Astrocyte of the cerebellum (primary cell): ENCODE measurements around the gene BHLHE41.

Source experiments
- DNase-seq: peaks from one replicate; pipeline ENCODE4 v3.0.0-alpha.2; 2011; ENCODE audit warnings: low read depth
- H3K4me3 ChIP-seq: 2 replicates; pipeline ENCODE4 v1.5.1; 2011; ENCODE audit warnings: mild to moderate bottlenecking, low read depth, low read length, moderate library complexity
- in situ Hi-C: cut with HindIII; loops from 2 replicates; pipeline ENCODE4 v1.10.0; 2017; ENCODE audit warnings: low sequenced_read_pairs
- TF ChIP-seq, protein P1 (sequence below): IDR thresholded peaks from 2 replicates; pipeline ENCODE4 v1.5.1; 2012; ENCODE audit warnings: low read length, low read depth, moderate library complexity, mild to moderate bottlenecking; ENCODE audit errors: missing control alignments

Gene BHLHE41

GRCh38 chr12:26112232-26112631, 12.6 kb downstream of the BHLHE41 start:
- in situ Hi-C loops: loop anchor here (25.0 kb wide), 1 partner anchor 525 kb away; no protein-coding TSS in a partner anchor
- no peak for DNase-seq
- TF ChIP-seq, protein P1, sequence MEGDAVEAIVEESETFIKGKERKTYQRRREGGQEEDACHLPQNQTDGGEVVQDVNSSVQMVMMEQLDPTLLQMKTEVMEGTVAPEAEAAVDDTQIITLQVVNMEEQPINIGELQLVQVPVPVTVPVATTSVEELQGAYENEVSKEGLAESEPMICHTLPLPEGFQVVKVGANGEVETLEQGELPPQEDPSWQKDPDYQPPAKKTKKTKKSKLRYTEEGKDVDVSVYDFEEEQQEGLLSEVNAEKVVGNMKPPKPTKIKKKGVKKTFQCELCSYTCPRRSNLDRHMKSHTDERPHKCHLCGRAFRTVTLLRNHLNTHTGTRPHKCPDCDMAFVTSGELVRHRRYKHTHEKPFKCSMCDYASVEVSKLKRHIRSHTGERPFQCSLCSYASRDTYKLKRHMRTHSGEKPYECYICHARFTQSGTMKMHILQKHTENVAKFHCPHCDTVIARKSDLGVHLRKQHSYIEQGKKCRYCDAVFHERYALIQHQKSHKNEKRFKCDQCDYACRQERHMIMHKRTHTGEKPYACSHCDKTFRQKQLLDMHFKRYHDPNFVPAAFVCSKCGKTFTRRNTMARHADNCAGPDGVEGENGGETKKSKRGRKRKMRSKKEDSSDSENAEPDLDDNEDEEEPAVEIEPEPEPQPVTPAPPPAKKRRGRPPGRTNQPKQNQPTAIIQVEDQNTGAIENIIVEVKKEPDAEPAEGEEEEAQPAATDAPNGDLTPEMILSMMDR: no peak
- no peak overlapping the region for H3K4me3 ChIP-seq

- TF ChIP-seq, protein P1: no peak
- in situ Hi-C loops: loop anchor here (25.0 kb wide), 1 partner anchor 528 kb away; no protein-coding TSS in a partner anchor
- H3K4me3 ChIP-seq: no peak overlapping the region
- DNase-seq: no peak
These were observed 15.4 kb downstream of the BHLHE41 start for GRCh38 chr12:26109343-26109881.

DNA sequence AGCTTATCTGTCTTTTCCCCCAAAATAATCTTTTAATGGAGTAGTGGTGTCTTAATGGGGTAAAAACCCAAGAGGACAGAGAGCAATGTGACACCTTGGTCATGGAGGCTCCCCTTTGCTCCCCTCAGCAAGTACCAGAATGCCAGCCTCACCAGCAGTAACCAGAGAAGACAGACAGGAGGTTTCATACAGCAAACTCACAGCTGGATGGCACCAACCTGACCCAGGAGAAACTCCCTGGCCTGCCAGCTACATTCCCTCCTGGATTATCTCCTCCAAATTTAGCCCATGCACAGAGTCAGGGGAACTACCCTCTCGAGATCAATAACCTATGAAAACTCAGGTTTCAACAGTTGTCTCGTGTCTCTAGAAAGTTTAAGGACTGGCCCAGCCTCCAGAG, 15.9 kb downstream of the BHLHE41 start:
- DNase-seq: no peak
- TF ChIP-seq, protein P1: no peak
- no peak overlapping the region for H3K4me3 ChIP-seq
- in situ Hi-C loops: loop anchor here (25.0 kb wide), 1 partner anchor 528 kb away; no protein-coding TSS in a partner anchor

DNA sequence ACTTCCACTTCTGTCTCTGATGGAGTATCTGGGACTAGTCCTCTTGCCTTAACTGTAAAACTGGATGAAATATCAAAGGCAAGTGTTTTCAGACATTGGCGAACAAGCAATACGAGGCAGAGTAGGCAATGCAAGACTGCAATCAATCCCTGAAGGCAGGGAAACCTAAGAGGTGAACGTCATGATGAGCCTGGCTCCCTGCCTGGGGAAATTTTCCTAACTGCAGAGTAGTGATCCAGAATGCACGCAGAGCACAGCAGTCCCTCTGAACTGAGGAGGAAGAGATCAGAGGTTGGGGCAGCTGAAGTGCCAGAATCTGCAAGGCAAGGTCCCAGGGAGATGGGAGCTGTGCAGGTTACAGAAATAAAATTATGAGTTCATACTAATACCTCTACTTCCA, 18.5 kb downstream of the BHLHE41 start:
- in situ Hi-C loops: loop anchor here (25.0 kb wide), 1 partner anchor 531 kb away; no protein-coding TSS in a partner anchor
- TF ChIP-seq, protein P1: no peak
- DNase-seq: no peak
- H3K4me3 ChIP-seq: no peak overlapping the region

DNA sequence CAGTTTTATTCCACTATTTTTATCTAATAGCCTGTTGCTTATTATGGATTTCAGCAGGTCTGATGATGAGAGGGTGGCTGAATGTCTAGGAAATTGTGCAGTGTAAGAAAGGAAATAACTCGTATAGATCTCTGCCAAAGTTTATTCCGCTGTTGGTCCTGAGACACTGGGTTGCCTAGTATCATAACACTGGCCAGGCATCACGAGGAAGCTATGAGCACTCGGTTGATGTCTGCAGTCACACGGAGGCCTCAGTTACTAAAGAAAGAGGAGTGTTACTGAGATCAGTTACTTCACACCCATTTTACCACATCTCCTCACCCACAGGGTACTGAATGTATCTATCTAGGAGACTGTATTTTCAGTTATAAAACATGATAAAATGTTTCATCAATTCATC, 21.9 kb downstream of the BHLHE41 start:
- TF ChIP-seq, protein P1: no peak
- H3K4me3 ChIP-seq: no peak overlapping the region
- DNase-seq: no peak
- in situ Hi-C loops: loop anchor here (25.0 kb wide), 1 partner anchor 534 kb away; no protein-coding TSS in a partner anchor

DNA sequence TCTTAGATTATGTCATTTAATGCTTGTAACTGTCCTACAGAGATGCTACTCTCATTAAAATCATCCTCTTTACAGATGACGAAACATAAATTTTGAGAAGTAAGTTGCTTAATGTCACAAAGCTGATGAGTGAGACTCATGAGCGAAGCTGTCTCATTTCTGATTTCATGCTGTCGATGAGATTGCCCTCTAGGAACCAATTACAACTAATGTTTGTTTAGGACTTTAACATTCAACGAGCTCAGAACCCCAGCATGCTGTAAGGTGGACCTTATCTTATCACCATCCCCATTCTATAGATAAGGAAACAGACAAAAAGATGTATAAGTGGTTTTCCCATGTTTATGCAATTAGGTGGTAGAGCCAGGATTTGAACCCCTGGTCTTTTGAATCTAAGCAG, 23.1 kb downstream of the BHLHE41 start:
- in situ Hi-C loops: loop anchor here (25.0 kb wide), 1 partner anchor 536 kb away; no protein-coding TSS in a partner anchor
- TF ChIP-seq, protein P1: no peak
- DNase-seq: no peak
- H3K4me3 ChIP-seq: no peak overlapping the region
